Osteoblast (primary cell): Measurements from ENCODE around the gene SORD. TPM values are rescaled to one million over a fixed set of nuclear protein-coding genes. Genes with fewer than 3 reads are reported as not detected.

Experiments used
- DNase-seq: peaks from one replicate; pipeline ENCODE4 v3.0.0; 2011; ENCODE audit warnings: low spot score, mixed read lengths; ENCODE audit not compliant: insufficient read length; ENCODE audit errors: missing footprints
- H2AFZ ChIP-seq: 2 replicates; pipeline ENCODE4 v1.6.0; 2011; ENCODE audit warnings: mild to moderate bottlenecking, low read length
- H3K27ac ChIP-seq: 2 replicates; pipeline ENCODE4 v1.5.1; 2011; ENCODE audit warnings: mild to moderate bottlenecking, low read depth, low read length, moderate library complexity
- H3K27me3 ChIP-seq: 2 replicates; pipeline ENCODE4 v1.6.0; 2012; ENCODE audit warnings: mild to moderate bottlenecking, control low read depth, inconsistent platforms, low read length, moderate library complexity; ENCODE audit not compliant: insufficient read depth
- H3K36me3 ChIP-seq: 2 replicates; pipeline ENCODE4 v1.5.1; 2011; ENCODE audit warnings: mild to moderate bottlenecking, low read length, control low read depth, moderate library complexity; ENCODE audit not compliant: insufficient read depth
- H3K4me1 ChIP-seq: 2 replicates; pipeline ENCODE4 v1.5.1; 2011; ENCODE audit warnings: mild to moderate bottlenecking, low read length, control low read depth, moderate library complexity; ENCODE audit not compliant: insufficient read depth
- H3K4me2 ChIP-seq: 2 replicates; pipeline ENCODE4 v1.6.0; 2011; ENCODE audit warnings: mild to moderate bottlenecking, low read length; ENCODE audit not compliant: insufficient read depth
- H3K4me3 ChIP-seq: fragments of 200-600 bp; sonication (generic); 3 replicates; pipeline ENCODE4 v1.5.1; 2012; ENCODE audit warnings: mild to moderate bottlenecking, low read length, inconsistent platforms; ENCODE audit not compliant: insufficient read depth
- H3K79me2 ChIP-seq: 2 replicates; pipeline ENCODE4 v1.6.0; 2012; ENCODE audit warnings: mild to moderate bottlenecking, low read length, control low read depth, inconsistent platforms; ENCODE audit not compliant: insufficient read depth
- H3K9me3 ChIP-seq: 2 replicates; pipeline ENCODE4 v1.5.1; 2011; ENCODE audit warnings: low read depth, low read length, control low read depth
- H4K20me1 ChIP-seq: 2 replicates; pipeline ENCODE4 v1.6.0; 2012; ENCODE audit warnings: mild to moderate bottlenecking, low read length, control low read depth; ENCODE audit not compliant: insufficient read depth
- total RNA-seq: library from RNA; depleted of rRNA; stranded (reverse); fragments of >200 nt; gene quantifications from 2 replicates; pipeline ENCODE4 v1.2.3, GENCODE V29; 2012
- TF ChIP-seq, protein P1 (sequence below): IDR thresholded peaks from 2 replicates; pipeline ENCODE4 v1.5.1; 2011; ENCODE audit warnings: mild to moderate bottlenecking, low read depth, low read length, moderate library complexity; ENCODE audit errors: extremely low read depth

The SORD gene
- total RNA-seq, 1 donor: 9.8 TPM

DNA sequence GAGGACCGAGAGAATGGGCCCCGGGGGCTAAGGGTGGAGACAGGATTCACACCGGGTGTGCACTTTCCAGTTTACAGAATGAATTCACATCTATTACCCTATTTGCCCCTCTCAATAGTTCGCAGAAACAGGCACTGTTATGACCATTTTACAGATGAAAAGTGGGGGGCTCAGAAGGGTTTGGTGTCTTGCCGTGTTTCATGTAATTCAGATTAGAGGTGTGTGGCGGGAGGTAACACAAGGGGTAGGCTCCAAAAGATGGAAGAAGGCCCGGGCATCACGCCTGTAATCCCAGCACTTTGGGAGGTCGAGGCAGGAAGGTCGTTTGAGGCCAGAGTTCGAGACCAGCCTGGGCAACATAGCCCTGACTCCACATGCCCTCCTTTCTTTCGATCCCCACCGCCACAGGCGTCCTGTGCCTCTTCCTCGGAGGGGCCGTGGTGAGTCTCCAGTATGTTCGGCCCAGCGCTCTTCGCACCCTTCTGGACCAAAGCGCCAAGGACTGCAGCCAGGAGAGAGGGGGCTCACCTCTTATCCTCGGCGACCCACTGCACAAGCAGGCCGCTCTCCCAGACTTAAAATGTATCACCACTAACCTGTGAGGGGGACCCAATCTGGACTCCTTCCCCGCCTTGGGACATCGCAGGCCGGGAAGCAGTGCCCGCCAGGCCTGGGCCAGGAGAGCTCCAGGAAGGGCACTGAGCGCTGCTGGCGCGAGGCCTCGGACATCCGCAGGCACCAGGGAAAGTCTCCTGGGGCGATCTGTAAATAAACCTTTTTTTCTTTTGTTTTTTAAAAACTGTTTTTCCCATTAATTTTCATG lies 94.5 kb downstream of the SORD start:
- no peaks in the 10 kb centered on the region for H3K79me2 ChIP-seq
- peaks cover 53% of the 10 kb centered on the region for H3K27me3 ChIP-seq
- H4K20me1 ChIP-seq: no peaks in the 10 kb centered on the region
- TF ChIP-seq, protein P1, sequence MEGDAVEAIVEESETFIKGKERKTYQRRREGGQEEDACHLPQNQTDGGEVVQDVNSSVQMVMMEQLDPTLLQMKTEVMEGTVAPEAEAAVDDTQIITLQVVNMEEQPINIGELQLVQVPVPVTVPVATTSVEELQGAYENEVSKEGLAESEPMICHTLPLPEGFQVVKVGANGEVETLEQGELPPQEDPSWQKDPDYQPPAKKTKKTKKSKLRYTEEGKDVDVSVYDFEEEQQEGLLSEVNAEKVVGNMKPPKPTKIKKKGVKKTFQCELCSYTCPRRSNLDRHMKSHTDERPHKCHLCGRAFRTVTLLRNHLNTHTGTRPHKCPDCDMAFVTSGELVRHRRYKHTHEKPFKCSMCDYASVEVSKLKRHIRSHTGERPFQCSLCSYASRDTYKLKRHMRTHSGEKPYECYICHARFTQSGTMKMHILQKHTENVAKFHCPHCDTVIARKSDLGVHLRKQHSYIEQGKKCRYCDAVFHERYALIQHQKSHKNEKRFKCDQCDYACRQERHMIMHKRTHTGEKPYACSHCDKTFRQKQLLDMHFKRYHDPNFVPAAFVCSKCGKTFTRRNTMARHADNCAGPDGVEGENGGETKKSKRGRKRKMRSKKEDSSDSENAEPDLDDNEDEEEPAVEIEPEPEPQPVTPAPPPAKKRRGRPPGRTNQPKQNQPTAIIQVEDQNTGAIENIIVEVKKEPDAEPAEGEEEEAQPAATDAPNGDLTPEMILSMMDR: no peak
- H2AFZ ChIP-seq: no peak overlapping the region
- peak overlapping the region; percentile 57 for H3K4me2 ChIP-seq
- peak; percentile 61 for DNase-seq
- H3K9me3 ChIP-seq: no peaks in the 10 kb centered on the region
- H3K4me1 ChIP-seq: peaks cover 12% of the 10 kb centered on the region
- H3K4me3 ChIP-seq: no peak overlapping the region
- no peaks in the 10 kb centered on the region for H3K36me3 ChIP-seq
- H3K27ac ChIP-seq: no peak overlapping the region

DNA sequence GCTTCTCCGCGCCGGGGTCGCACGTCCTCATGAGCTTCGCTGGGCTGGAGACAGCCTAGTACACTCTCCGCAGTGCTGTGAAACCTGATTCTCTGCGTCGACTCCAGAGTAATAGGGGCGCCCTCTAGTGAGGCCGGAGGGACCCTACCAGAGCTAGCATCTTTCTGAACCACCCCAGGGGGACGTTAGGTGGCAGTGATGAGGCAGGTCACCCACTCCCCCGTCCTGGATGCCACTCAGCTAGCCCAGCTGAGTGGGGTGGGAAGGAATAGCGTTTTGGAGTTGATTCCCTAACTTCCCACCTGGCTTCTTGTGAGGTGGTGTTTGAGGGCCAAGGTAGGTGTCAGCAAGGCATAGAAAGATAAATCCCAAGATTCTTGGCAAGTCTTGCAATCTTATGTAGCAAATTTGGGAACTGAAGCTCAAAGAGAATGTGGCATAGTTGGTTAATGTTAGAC lies 95.2 kb downstream of the SORD start:
- TF ChIP-seq, protein P1: peak; percentile 100
- Histone ChIP-seq H3K27me3 (peaks cover 46% of the 10 kb centered on the region), H3K27ac (no peak overlapping the region), H3K4me3 (no peak overlapping the region), H2AFZ (no peak overlapping the region), H3K4me2 (peak overlapping the region; percentile 57), H3K4me1 (peaks cover 12% of the 10 kb centered on the region), H3K36me3 (no peaks in the 10 kb centered on the region), H3K9me3 (no peaks in the 10 kb centered on the region), H3K79me2 (no peaks in the 10 kb centered on the region), H4K20me1 (no peaks in the 10 kb centered on the region)
- DNase-seq: peak; percentile 100

DNA sequence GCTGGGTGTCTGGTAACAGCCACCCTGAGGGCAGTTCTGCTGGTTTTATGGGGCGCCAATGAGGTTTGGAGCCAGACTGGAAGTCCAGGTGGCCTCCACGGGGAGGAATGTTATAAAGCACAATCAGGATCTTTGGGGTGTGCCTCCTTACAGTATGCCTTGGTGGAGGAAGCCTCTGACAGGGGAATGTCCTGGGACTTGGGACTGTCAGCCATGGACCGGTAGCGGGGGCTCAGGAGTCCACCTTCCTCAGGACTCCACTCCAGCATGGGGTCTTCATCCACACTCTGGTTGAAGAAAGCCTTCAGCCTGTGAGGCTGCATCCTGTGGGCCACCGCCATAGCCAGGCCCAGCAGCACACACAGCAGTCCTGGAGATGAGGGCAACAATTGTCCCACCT lies 96.0 kb downstream of the SORD start:
- no peaks in the 10 kb centered on the region for H3K9me3 ChIP-seq
- no peak overlapping the region for H3K27ac ChIP-seq
- H3K4me3 ChIP-seq: no peak overlapping the region
- H3K79me2 ChIP-seq: no peaks in the 10 kb centered on the region
- TF ChIP-seq, protein P1: no peak
- peaks cover 12% of the 10 kb centered on the region for H3K4me1 ChIP-seq
- no peak overlapping the region for H2AFZ ChIP-seq
- peak; percentile 50 for DNase-seq
- H4K20me1 ChIP-seq: no peaks in the 10 kb centered on the region
- no peak overlapping the region for H3K4me2 ChIP-seq
- no peaks in the 10 kb centered on the region for H3K36me3 ChIP-seq
- peaks cover 38% of the 10 kb centered on the region for H3K27me3 ChIP-seq

DNA sequence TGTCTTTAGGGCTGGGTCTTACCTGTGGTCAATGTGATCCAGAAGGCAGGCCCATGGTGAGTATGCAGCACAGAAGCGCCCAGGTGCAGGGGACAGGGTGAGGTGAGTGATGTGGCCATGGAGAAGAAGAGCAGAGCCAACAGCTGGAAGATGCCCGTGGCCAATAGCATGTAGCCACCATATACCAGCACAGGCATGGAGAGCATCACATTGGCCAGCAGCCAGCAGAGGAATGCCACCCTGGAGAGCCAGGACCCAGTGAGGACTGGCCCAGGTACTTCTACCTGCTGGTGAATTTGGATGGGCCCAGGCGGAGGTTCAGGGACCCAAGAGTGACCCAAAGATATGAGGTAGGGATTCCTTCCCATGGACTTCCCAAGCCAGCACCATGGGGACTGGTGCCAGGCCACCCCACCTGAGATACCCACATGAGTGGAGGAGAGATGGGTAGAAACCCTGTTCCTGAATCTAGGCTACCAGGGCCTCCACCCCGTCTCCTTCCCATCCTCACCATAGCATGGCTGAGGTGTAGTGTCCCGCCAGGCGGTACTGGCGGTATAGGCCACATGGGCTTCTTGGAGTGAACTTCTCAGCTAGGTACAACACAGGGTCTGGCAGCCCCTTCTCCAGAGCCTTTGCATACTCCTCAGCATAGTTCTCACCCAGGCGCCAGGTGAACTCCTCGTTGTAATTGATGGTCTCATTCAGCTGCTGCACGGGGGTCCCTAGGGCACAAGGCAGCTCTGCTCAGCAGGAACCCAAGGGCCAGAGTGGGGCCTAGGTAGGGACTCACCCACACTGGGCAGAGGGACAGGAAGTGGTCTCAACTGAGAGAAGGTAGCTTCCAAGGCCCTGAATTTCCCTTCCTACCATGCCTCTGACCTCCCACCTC lies 97.3 kb downstream of the SORD start:
- peak; percentile 42 for DNase-seq
- Histone ChIP-seq H2AFZ (no peak overlapping the region), H3K36me3 (no peaks in the 10 kb centered on the region), H3K27ac (no peak overlapping the region), H3K4me1 (peaks cover 12% of the 10 kb centered on the region), H3K79me2 (no peaks in the 10 kb centered on the region), H3K9me3 (no peaks in the 10 kb centered on the region), H4K20me1 (no peaks in the 10 kb centered on the region), H3K4me3 (no peak overlapping the region), H3K27me3 (peaks cover 28% of the 10 kb centered on the region), H3K4me2 (no peak overlapping the region)
- TF ChIP-seq, protein P1: no peak
